ENCODE results near the gene MFRP.

The MFRP gene

GRCh38 chr11:119295178-119295577 is 51.3 kb downstream of the MFRP start:
- H3K27me3 ChIP-seq (ENCODE audit: insufficient read depth, low read length, poor library complexity, severe bottlenecking) = no peaks in the 10 kb centered on the region
- TF ChIP-seq EZH2phosphoT487 (IDR thresholded peaks at IDR 0.05; ENCODE audit: borderline replicate concordance) (no peak), CTCF (conservative IDR thresholded peaks at IDR 0.05; ENCODE audit: low read length) (no peak)
- H3K79me2 ChIP-seq (ENCODE audit: insufficient read depth, low read length) = no peaks in the 10 kb centered on the region
- H4K20me1 ChIP-seq (ENCODE audit: insufficient read depth, low read length, poor library complexity, severe bottlenecking) = no peaks in the 10 kb centered on the region
- H3K9me3 ChIP-seq (ENCODE audit: insufficient read depth, low read depth, low read length) = peaks cover 4% of the 10 kb centered on the region; the same call in 1 of the 2 replicates
- H3K36me3 ChIP-seq (ENCODE audit: insufficient read depth, low read length) = peaks cover 63% of the 10 kb centered on the region
- H3K4me2 ChIP-seq (ENCODE audit: low read depth, low read length, poor library complexity, severe bottlenecking) = no peak overlapping the region
- no peak overlapping the region for H3K4me3 ChIP-seq (ENCODE audit: low read length, poor library complexity, severe bottlenecking)
- H3K9ac ChIP-seq (ENCODE audit: low read depth, low read length, poor library complexity, severe bottlenecking) = no peak overlapping the region
- no peaks in the 10 kb centered on the region for H3F3A ChIP-seq (ENCODE audit: low read depth)
- H2AFZ ChIP-seq (ENCODE audit: low read length) = no peak overlapping the region
- no peaks in the 10 kb centered on the region for H3K4me1 ChIP-seq (ENCODE audit: insufficient read depth, low read length, poor library complexity, severe bottlenecking)
- no peaks in the 10 kb centered on the region for H3K9me2 ChIP-seq (replicated peaks; ENCODE audit: low read depth, low read length)

GRCh38 chr11:119293461-119293860 is 53.0 kb downstream of the MFRP start:
- H3K79me2 ChIP-seq (ENCODE audit: insufficient read depth, low read length) = no peaks in the 10 kb centered on the region
- no peak overlapping the region for H3K4me2 ChIP-seq (ENCODE audit: low read depth, low read length, poor library complexity, severe bottlenecking)
- no peaks in the 10 kb centered on the region for H3K27me3 ChIP-seq (ENCODE audit: insufficient read depth, low read length, poor library complexity, severe bottlenecking)
- peaks cover 52% of the 10 kb centered on the region for H3K36me3 ChIP-seq (ENCODE audit: insufficient read depth, low read length)
- no peak overlapping the region for H3K9ac ChIP-seq (ENCODE audit: low read depth, low read length, poor library complexity, severe bottlenecking)
- no peaks in the 10 kb centered on the region for H3K4me1 ChIP-seq (ENCODE audit: insufficient read depth, low read length, poor library complexity, severe bottlenecking)
- H2AFZ ChIP-seq (ENCODE audit: low read length) = no peak overlapping the region
- H3K4me3 ChIP-seq (ENCODE audit: low read length, poor library complexity, severe bottlenecking) = no peak overlapping the region
- H3K9me3 ChIP-seq (ENCODE audit: insufficient read depth, low read depth, low read length) = peaks cover 4% of the 10 kb centered on the region; the same call in 1 of the 2 replicates
- no peak for TF ChIP-seq EZH2phosphoT487 (IDR thresholded peaks at IDR 0.05; ENCODE audit: borderline replicate concordance)
- H4K20me1 ChIP-seq (ENCODE audit: insufficient read depth, low read length, poor library complexity, severe bottlenecking) = no peaks in the 10 kb centered on the region
- no peaks in the 10 kb centered on the region for H3F3A ChIP-seq (ENCODE audit: low read depth)
- H3K9me2 ChIP-seq (replicated peaks; ENCODE audit: low read depth, low read length) = no peaks in the 10 kb centered on the region

DNA sequence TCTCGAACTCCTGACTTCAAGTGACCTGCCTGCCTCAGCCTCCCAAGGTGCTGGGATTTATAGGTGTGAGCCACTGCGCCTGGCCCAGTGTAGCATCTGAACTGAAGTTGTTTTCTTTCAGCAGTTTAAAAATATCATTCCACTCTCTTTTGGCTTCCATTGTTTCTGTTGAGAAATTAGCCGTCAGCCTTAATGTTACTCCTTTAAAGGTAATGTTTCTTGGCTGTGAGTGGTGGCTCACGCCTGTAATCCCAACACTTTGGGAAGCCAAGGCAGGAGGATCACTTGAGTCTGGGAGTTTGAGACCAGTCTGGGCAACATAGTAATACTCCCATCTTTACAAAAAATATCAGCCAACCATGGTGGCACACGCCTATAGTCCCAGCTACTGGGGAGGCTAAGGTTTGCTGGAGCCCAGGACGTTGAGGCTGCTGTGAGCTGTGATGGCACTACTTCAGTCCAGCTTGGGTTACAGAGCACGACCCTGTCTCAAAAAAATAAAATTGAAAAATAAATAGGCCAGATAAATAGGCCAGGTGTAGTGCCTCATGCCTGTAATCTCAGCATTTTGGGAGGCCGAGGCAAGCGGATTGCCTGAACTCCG is 55.5 kb downstream of the MFRP start:
- Histone ChIP-seq H3K9ac (ENCODE audit: low read depth, low read length, poor library complexity, severe bottlenecking) (no peak overlapping the region), H4K20me1 (ENCODE audit: insufficient read depth, low read length, poor library complexity, severe bottlenecking) (no peaks in the 10 kb centered on the region), H3K9me3 (ENCODE audit: insufficient read depth, low read depth, low read length) (peaks cover 4% of the 10 kb centered on the region; the same call in 1 of the 2 replicates), H3K36me3 (ENCODE audit: insufficient read depth, low read length) (peaks cover 56% of the 10 kb centered on the region; the same call in 1 of the 2 replicates), H3K79me2 (ENCODE audit: insufficient read depth, low read length) (no peaks in the 10 kb centered on the region), H3K4me2 (ENCODE audit: low read depth, low read length, poor library complexity, severe bottlenecking) (no peak overlapping the region), H3F3A (ENCODE audit: low read depth) (no peaks in the 10 kb centered on the region), H3K27me3 (ENCODE audit: insufficient read depth, low read length, poor library complexity, severe bottlenecking) (no peaks in the 10 kb centered on the region), H3K4me3 (ENCODE audit: low read length, poor library complexity, severe bottlenecking) (no peak overlapping the region), H3K9me2 (replicated peaks; ENCODE audit: low read depth, low read length) (no peaks in the 10 kb centered on the region), H3K4me1 (ENCODE audit: insufficient read depth, low read length, poor library complexity, severe bottlenecking) (no peaks in the 10 kb centered on the region), H2AFZ (ENCODE audit: low read length) (no peak overlapping the region)
- no peak for TF ChIP-seq CTCF (conservative IDR thresholded peaks at IDR 0.05; ENCODE audit: low read length)
- TF ChIP-seq EZH2phosphoT487 (IDR thresholded peaks at IDR 0.05; ENCODE audit: borderline replicate concordance) = no peak
